NT2/D1 (cell line): ENCODE results near the gene SLC17A5.

Experiments used
- SUZ12 ChIP-seq: IDR thresholded peaks from 2 replicates; pipeline ENCODE4 v1.6.1; 2011; ENCODE audit not compliant: insufficient read length, insufficient read depth; ENCODE audit errors: extremely low read depth
- YY1 ChIP-seq: IDR thresholded peaks from 2 replicates; pipeline ENCODE4 v1.6.1; 2011; ENCODE audit not compliant: insufficient read length, insufficient read depth

- TF ChIP-seq SUZ12 (no peak), YY1 (no peak)
Observed at GRCh38 chr6:73690056-73690455, 36.3 kb upstream of the SLC17A5 start.
